Peyer's patch (tissue), 4 donors: Measurements from ENCODE around the gene IFITM1. TPM values are rescaled to one million over a fixed set of nuclear protein-coding genes. Genes with fewer than 3 reads are reported as not detected.

Experiments
- DNase-seq, 3 donors: peaks; one replicate each; pipeline ENCODE4 v3.0.0-alpha.2; 2017 to 2019
- H3K27ac ChIP-seq, 4 donors: fragments of 200-600 bp; sonication (generic); one replicate each; pipeline ENCODE4 v1.5.1; 2016 to 2019
- H3K27me3 ChIP-seq, 2 donors: fragments of 200-600 bp; sonication (generic); one replicate each; pipeline ENCODE4 v1.5.1; 2019
- H3K36me3 ChIP-seq, 3 donors: fragments of 200-600 bp; sonication (generic); one replicate each; pipeline ENCODE4 v1.5.1; 2016 to 2019
- H3K4me1 ChIP-seq, 4 donors: fragments of 200-600 bp; sonication (generic); one replicate each; pipeline ENCODE4 v1.5.1; 2016 to 2019
- H3K4me3 ChIP-seq, 4 donors: fragments of 200-600 bp; sonication (generic); 1 replicate in 3 of 4; 2 replicates in 1 of 4; pipeline ENCODE4 v1.5.1; 2016 to 2019; ENCODE audit warnings: mild to moderate bottlenecking in 1 of 4
- H3K9me3 ChIP-seq, 4 donors: fragments of 200-600 bp; sonication (generic); one replicate each; pipeline ENCODE4 v1.5.1; 2016 to 2019; ENCODE audit warnings: mild to moderate bottlenecking in 1 of 4
- POLR2A ChIP-seq, 2 donors: fragments of 450-650 bp; IDR thresholded peaks; one replicate each; pipeline ENCODE4 v1.5.1; 2017; ENCODE audit warnings: antibody characterized with exemption in 2 of 2, mild to moderate bottlenecking in 2 of 2, moderate library complexity in 2 of 2
- total RNA-seq, 4 donors: library from RNA; depleted of rRNA; stranded (reverse); fragments of >200 nt; gene quantifications; one replicate each; pipeline ENCODE4 v1.1.0, GENCODE V29; 2016
- TF ChIP-seq, protein P1 (sequence below), 6 experiments: fragments of 450-650 bp in 4 of 6; fragments of 200-600 bp in 2 of 6; sonication (generic) in 1 of 6; IDR thresholded peaks; one replicate each; pipeline ENCODE4 v1.5.1; 2017 to 2019; ENCODE audit warnings: antibody characterized with exemption in 6 of 6, mild to moderate bottlenecking in 3 of 6, moderate library complexity in 1 of 6

Gene IFITM1
- total RNA-seq, 4 donors from 2014 or later, result 45.9 to 141 (median 89.6) TPM

DNA sequence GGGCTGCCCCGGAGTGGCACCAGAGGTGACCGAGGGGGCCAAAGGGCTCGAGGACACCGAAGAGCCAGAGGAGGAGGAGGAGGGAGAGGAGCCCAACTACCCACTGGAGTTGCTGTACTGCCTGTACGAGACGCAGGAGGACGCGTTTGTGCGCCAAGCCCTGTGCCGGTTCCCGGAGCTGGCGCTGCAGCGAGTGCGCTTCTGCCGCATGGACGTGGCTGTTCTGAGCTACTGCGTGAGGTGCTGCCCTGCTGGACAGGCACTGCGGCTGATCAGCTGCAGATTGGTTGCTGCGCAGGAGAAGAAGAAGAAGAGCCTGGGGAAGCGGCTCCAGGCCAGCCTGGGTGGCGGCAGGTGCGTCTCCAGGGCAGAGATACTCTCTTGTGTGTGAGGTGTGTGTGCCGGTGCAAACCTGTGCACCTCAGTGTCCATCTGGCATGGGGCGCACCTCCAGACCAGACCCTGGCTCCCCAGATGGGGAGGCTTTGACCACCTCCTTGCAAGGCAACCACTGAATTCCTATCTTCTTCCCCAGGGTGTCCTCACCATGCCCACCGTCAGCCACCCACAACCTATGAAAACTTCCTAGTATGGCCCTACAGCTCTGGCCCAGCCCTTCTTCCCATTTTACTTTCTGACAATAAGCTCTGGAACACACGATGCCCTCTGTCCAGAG lies 32.2 kb upstream of the IFITM1 start:
- TF ChIP-seq POLR2A (IDR thresholded peaks at IDR 0.05), result no peak
- TF ChIP-seq, protein P1, sequence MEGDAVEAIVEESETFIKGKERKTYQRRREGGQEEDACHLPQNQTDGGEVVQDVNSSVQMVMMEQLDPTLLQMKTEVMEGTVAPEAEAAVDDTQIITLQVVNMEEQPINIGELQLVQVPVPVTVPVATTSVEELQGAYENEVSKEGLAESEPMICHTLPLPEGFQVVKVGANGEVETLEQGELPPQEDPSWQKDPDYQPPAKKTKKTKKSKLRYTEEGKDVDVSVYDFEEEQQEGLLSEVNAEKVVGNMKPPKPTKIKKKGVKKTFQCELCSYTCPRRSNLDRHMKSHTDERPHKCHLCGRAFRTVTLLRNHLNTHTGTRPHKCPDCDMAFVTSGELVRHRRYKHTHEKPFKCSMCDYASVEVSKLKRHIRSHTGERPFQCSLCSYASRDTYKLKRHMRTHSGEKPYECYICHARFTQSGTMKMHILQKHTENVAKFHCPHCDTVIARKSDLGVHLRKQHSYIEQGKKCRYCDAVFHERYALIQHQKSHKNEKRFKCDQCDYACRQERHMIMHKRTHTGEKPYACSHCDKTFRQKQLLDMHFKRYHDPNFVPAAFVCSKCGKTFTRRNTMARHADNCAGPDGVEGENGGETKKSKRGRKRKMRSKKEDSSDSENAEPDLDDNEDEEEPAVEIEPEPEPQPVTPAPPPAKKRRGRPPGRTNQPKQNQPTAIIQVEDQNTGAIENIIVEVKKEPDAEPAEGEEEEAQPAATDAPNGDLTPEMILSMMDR (IDR thresholded peaks at IDR 0.05), result no peak
- H3K9me3 ChIP-seq, result no peaks in the 10 kb centered on the region
- H3K4me1 ChIP-seq, result peaks cover 0 to 34% (median 19%) of the 10 kb centered on the region in 4 donors
- peak overlapping the region; percentile 52 to 61 (median 56) for H3K4me3 ChIP-seq
- peaks cover 0 to 31% (median 0%) of the 10 kb centered on the region in 3 donors for H3K36me3 ChIP-seq
- peaks cover 0 to 12% of the 10 kb centered on the region in 2 donors for H3K27me3 ChIP-seq
- DNase-seq, result peak in 1 of 3 donors; percentile 61
- peak overlapping the region; percentile 73 to 96 (median 86) for H3K27ac ChIP-seq

DNA sequence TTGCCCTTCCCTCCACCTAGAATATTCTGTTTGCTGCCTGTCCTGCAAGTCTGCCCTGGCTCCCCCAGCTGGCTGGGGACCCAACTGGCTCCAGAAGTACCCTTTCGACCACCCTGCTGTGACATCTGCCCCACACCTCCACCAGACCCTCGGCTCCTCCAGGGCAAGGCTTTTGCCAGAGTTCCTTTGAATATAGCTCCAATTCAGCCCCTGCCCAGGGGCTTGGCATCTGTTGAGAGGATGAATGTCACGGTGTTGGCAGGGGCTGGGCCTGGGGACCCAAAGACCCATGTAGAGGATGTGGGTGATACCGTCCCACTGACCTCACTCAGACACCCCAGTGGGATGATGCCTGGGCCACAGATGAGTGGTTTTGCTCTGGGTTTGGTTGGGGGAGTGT lies 31.7 kb upstream of the IFITM1 start:
- Histone ChIP-seq H3K4me3 (peak overlapping the region in 3 of 4 donors; percentile 53 to 61 (median 58)), H3K4me1 (peaks cover 0 to 34% (median 19%) of the 10 kb centered on the region in 4 donors), H3K27me3 (peaks cover 0 to 12% of the 10 kb centered on the region in 2 donors), H3K9me3 (no peaks in the 10 kb centered on the region), H3K27ac (peak overlapping the region; percentile 73 to 96 (median 86)), H3K36me3 (peaks cover 0 to 31% (median 0%) of the 10 kb centered on the region in 3 donors)
- peak in 2 of 3 donors; percentile 46 for DNase-seq
- TF ChIP-seq POLR2A (IDR thresholded peaks at IDR 0.05), result no peak
- TF ChIP-seq, protein P1 (IDR thresholded peaks at IDR 0.05), result no peak

DNA sequence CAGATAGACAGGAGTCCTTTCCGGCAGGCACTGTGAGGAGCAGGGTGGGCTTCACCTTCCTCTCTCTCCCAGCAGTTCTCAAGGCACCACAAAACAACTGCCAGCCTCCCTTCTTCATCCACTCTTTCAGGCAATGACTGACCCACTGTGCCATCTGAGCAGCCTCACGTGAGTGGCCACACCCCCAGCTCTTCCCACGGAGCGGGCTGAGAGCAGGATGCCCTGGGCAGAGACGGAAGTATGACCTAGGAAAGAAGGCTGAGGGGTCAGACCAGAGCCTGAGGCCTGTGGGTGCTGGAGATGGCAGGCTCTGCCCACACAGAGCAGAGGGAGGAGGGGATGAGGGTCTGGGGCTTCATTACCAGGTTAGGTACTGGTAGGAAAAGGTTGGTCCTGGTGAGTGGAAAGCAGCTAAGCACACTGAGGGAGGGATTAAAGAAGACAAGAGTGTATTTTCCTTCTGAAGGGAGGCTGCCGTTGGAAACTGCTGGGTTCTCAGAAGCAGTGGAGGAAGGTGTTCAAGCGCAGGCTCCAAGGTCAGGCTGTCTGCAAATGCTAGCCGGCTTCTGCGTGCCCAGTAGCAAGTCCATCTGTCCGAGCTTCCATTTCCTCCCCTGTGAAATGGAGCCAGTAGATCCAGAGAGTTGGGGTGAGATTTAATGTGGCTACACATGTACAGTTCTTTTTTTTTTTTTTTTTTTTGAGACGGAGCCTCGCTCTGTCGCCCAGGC lies 31.0 kb upstream of the IFITM1 start:
- H3K4me1 ChIP-seq, result peaks cover 0 to 34% (median 19%) of the 10 kb centered on the region in 4 donors
- no peaks in the 10 kb centered on the region for H3K9me3 ChIP-seq
- H3K27me3 ChIP-seq, result peaks cover 0 to 12% of the 10 kb centered on the region in 2 donors
- peak in 2 of 3 donors; percentile 69 to 73 for DNase-seq
- peak overlapping the region in 2 of 4 donors; percentile 58 to 61 for H3K4me3 ChIP-seq
- H3K27ac ChIP-seq, result peak overlapping the region in 3 of 4 donors; percentile 73 to 96 (median 87)
- H3K36me3 ChIP-seq, result peaks cover 0 to 31% (median 0%) of the 10 kb centered on the region in 3 donors
- TF ChIP-seq, protein P1 (IDR thresholded peaks at IDR 0.05), result no peak
- TF ChIP-seq POLR2A (IDR thresholded peaks at IDR 0.05), result peak in 1 of 2 donors; percentile 26

DNA sequence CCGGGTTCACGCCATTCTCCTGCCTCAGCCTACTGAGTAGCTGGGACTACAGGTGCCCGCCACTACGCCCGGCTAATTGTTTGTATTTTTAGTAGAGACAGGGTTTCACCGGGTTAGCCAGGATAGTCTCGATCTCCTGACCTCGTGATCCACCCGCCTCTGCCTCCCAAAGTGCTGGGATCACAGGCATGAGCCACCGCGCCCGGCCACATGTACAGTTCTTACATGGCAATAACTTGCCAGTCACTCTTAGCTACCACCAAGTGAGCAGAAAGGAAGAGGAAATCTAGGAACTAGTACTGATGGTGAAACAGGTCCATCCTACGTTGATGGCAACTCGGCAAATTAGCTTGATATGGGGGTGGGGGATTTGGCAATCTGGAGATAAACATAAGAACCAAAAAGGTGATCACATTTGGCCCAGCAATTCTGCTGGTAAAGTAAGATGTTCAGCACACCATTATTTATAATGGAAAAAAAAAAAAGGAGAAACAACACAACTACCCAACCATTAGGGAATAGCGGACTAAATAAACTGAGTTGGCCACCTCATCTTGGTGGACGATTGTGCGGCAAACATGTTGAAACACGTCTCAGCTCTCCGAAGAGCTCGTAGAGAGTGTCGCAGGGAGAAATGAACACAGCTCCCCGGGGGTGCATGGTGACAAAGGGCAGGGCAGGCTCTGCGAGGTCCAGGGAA lies 30.3 kb upstream of the IFITM1 start:
- Histone ChIP-seq H3K9me3 (no peaks in the 10 kb centered on the region), H3K27ac (peak overlapping the region in 2 of 4 donors; percentile 11 to 66), H3K27me3 (peaks cover 0 to 12% of the 10 kb centered on the region in 2 donors), H3K4me1 (peaks cover 0 to 34% (median 19%) of the 10 kb centered on the region in 4 donors), H3K4me3 (peak overlapping the region in 2 of 4 donors; percentile 25 to 61), H3K36me3 (peaks cover 0 to 31% (median 0%) of the 10 kb centered on the region in 3 donors)
- peak in 1 of 3 donors; percentile 50 for DNase-seq
- TF ChIP-seq, protein P1 (IDR thresholded peaks at IDR 0.05), result no peak
- no peak for TF ChIP-seq POLR2A (IDR thresholded peaks at IDR 0.05)
